Fibroblast of peridontal ligament (primary cell): Measurements from ENCODE around the gene TBC1D19.

Source experiments
- DNase-seq: peaks from one replicate; pipeline ENCODE4 v3.0.0-alpha.2; 2010; ENCODE audit errors: extremely low read depth

TBC1D19 gene

GRCh38 chr4:26780539-26780938 is 196.7 kb downstream of the TBC1D19 start:
- DNase-seq = peak; percentile 36

- peak; percentile 57 for DNase-seq
These were observed 198.4 kb downstream of the TBC1D19 start for GRCh38 chr4:26782168-26782829.

- no peak for DNase-seq
These were observed 198.9 kb downstream of the TBC1D19 start for GRCh38 chr4:26782830-26783202.

GRCh38 chr4:26784207-26784865 is 200.5 kb downstream of the TBC1D19 start:
- DNase-seq = no peak

- no peak for DNase-seq
These were observed 201.4 kb downstream of the TBC1D19 start for GRCh38 chr4:26785312-26785711.

GRCh38 chr4:26785810-26786209 is 201.9 kb downstream of the TBC1D19 start:
- no peak for DNase-seq

GRCh38 chr4:26786916-26787315 is 203.0 kb downstream of the TBC1D19 start:
- DNase-seq = no peak

GRCh38 chr4:26787461-26788340 is 203.8 kb downstream of the TBC1D19 start:
- DNase-seq = peak; percentile 48

- DNase-seq = no peak
These were observed 204.5 kb downstream of the TBC1D19 start for GRCh38 chr4:26788341-26788733.

- DNase-seq = peak; percentile 16
These were observed 205.3 kb downstream of the TBC1D19 start for GRCh38 chr4:26789208-26789607.

- no peak for DNase-seq
These were observed 207.5 kb downstream of the TBC1D19 start for GRCh38 chr4:26791346-26791745.

GRCh38 chr4:26792639-26793038 is 208.8 kb downstream of the TBC1D19 start:
- DNase-seq = no peak

- DNase-seq = no peak
These were observed 209.9 kb downstream of the TBC1D19 start for GRCh38 chr4:26793735-26794134.

GRCh38 chr4:26796081-26796480 is 212.2 kb downstream of the TBC1D19 start:
- no peak for DNase-seq

GRCh38 chr4:26802790-26803189 is 218.9 kb downstream of the TBC1D19 start:
- no peak for DNase-seq

GRCh38 chr4:26803211-26803861 is 219.5 kb downstream of the TBC1D19 start:
- peak; percentile 53 for DNase-seq

- DNase-seq = no peak
These were observed 220.6 kb downstream of the TBC1D19 start for GRCh38 chr4:26804451-26804850.

- no peak for DNase-seq
These were observed 221.0 kb downstream of the TBC1D19 start for GRCh38 chr4:26804925-26805324.
